K562 (cell line): ENCODE results near the gene HSDL1. TPM values are rescaled to one million over a fixed set of nuclear protein-coding genes. Genes with fewer than 3 reads are reported as not detected.

Experiments used
- ARID3A ChIP-seq: IDR thresholded peaks from 2 replicates; pipeline ENCODE4 v1.6.1; 2012; ENCODE audit warnings: low read depth, low read length, improper control_type of control experiment, borderline replicate concordance
- ARNT ChIP-seq, 2 experiments: fragments of 450-650 bp; IDR thresholded peaks; 2 replicates each; pipeline ENCODE4 v1.6.1; 2016; ENCODE audit warnings: mild to moderate bottlenecking in 1 of 2
- DDX20 ChIP-seq: fragments of 450-650 bp; IDR thresholded peaks from 2 replicates; pipeline ENCODE4 v1.6.1; 2016; ENCODE audit warnings: missing genetic modification characterization, low read depth, mild to moderate bottlenecking, missing compliant biosample characterization, moderate library complexity
- DLX4 ChIP-seq: fragments of 250-450 bp; sonication (Bioruptor Pico); IDR thresholded peaks from 2 replicates; pipeline ENCODE4 v1.6.1; 2021; ENCODE audit warnings: mild to moderate bottlenecking
- HMGXB4 ChIP-seq: sonication (generic); formaldehyde crosslinking; IDR thresholded peaks from 2 replicates; pipeline ENCODE4 v1.8.1; 2023; ENCODE audit warnings: mild to moderate bottlenecking, missing genetic modification reagents
- HNRNPH1 ChIP-seq: fragments of 200-400 bp; formaldehyde crosslinking; optimal IDR thresholded peaks from 2 replicates; pipeline ENCODE3; 2017; ENCODE audit warnings: low read depth, mild to moderate bottlenecking, low read length, moderate library complexity
- JUN ChIP-seq, 2 experiments: sonication (generic) in 1 of 2; formaldehyde crosslinking in 1 of 2; IDR thresholded peaks; 2 replicates each; pipeline versions ENCODE4 v1.6.1 to v1.8.0; 2012 to 2022; ENCODE audit warnings: borderline replicate concordance in 2 of 2, mild to moderate bottlenecking in 2 of 2, improper control_type of control experiment in 1 of 2, low read depth in 1 of 2, low read length in 1 of 2, missing genetic modification reagents in 1 of 2
- JUND ChIP-seq, 2 experiments: IDR thresholded peaks; 2 replicates in 1 of 2; 3 replicates in 1 of 2; pipeline ENCODE4 v1.6.1; 2011; ENCODE audit warnings: borderline replicate concordance in 2 of 2, low read depth in 2 of 2, low read length in 2 of 2, improper control_type of control experiment in 1 of 2, missing biosample characterization in 1 of 2, missing genetic modification characterization in 1 of 2, missing genetic modification reagents in 1 of 2
- MAFF ChIP-seq: IDR thresholded peaks from 2 replicates; pipeline ENCODE4 v1.6.1; 2012; ENCODE audit warnings: low read length, improper control_type of control experiment
- MTA2 ChIP-seq: fragments of 450-650 bp; IDR thresholded peaks from 2 replicates; pipeline ENCODE4 v1.6.1; 2016; ENCODE audit warnings: low read depth
- PCBP2 ChIP-seq: fragments of 200-400 bp; formaldehyde crosslinking; IDR thresholded peaks from 2 replicates; pipeline ENCODE4 v1.6.1; 2018; ENCODE audit warnings: low read length, low read depth, mild to moderate bottlenecking, moderate library complexity; ENCODE audit not compliant: poor library complexity, severe bottlenecking
- SIRT6 ChIP-seq: IDR thresholded peaks from one replicate; pipeline ENCODE4 v1.6.1; 2012; ENCODE audit warnings: low read depth, mild to moderate bottlenecking, control low read depth, inconsistent platforms, low read length, moderate library complexity
- SMARCE1 ChIP-seq: fragments of 450-650 bp; IDR thresholded peaks from 2 replicates; pipeline ENCODE4 v1.7.1; 2016; ENCODE audit warnings: mild to moderate bottlenecking
- SRSF9 ChIP-seq: fragments of 200-400 bp; formaldehyde crosslinking; IDR thresholded peaks from 2 replicates; pipeline ENCODE4 v1.6.1; 2017; ENCODE audit warnings: low read depth, low read length, borderline replicate concordance
- TCF3 ChIP-seq: sonication (generic); formaldehyde crosslinking; IDR thresholded peaks from 2 replicates; pipeline ENCODE4 v1.4.0; 2020; ENCODE audit warnings: mild to moderate bottlenecking, missing genetic modification reagents
- ZBTB26 ChIP-seq: fragments of 450-650 bp; formaldehyde crosslinking; IDR thresholded peaks from 2 replicates; pipeline ENCODE4 v1.4.0; 2022; ENCODE audit warnings: missing genetic modification characterization
- ZNF324 ChIP-seq: fragments of 250-450 bp; sonication (Bioruptor Pico); IDR thresholded peaks from 2 replicates; pipeline ENCODE4 v1.4.0; 2020; ENCODE audit warnings: mild to moderate bottlenecking
- ZNF436 ChIP-seq: fragments of 250-450, 450-650 bp; sonication (Bioruptor Pico); formaldehyde crosslinking; IDR thresholded peaks from 2 replicates; pipeline ENCODE4 v1.7.0; 2020; ENCODE audit warnings: mild to moderate bottlenecking
- ZNF586 ChIP-seq: fragments of 450-650 bp; formaldehyde crosslinking; conservative IDR thresholded peaks from 2 replicates; pipeline ENCODE4 v1.4.0; 2020; ENCODE audit warnings: mild to moderate bottlenecking, moderate library complexity
- ZNF707 ChIP-seq: fragments of 250-450 bp; sonication (Bioruptor Pico); conservative IDR thresholded peaks from 2 replicates; pipeline ENCODE4 v1.8.0; 2022; ENCODE audit warnings: inconsistent platforms, mild to moderate bottlenecking, moderate library complexity
- ZNF75A ChIP-seq: fragments of 450-650 bp; formaldehyde crosslinking; IDR thresholded peaks from 2 replicates; pipeline ENCODE4 v1.4.0; 2020; ENCODE audit warnings: mild to moderate bottlenecking
- ZNF77 ChIP-seq: fragments of 250-450 bp; sonication (Bioruptor Pico); IDR thresholded peaks from 2 replicates; pipeline ENCODE4 v1.5.0; 2020
- polyA plus RNA-seq, 8 experiments: library from polyadenylated mRNA; depleted of rRNA in 4 of 8; stranded (reverse) in 5 of 8; unstranded in 3 of 8; fragments of >200 nt; fragmentation: Nextera tagmentation in 2 of 8; fragmentation: Illumina TruSeq in 1 of 8; extraction: Ambion mirVana in 2 of 8; extraction: Trizol in 1 of 8; gene quantifications; 2 replicates each; pipeline versions ENCODE4 v1.2.1 to v1.2.3, GENCODE V29; 2011 to 2014; ENCODE audit warnings: inconsistent platforms in 1 of 8, missing spikeins in 1 of 8
- total RNA-seq, 7 experiments: library from RNA; depleted of rRNA in 6 of 7; stranded (reverse); fragments of >200 nt in 6 of 7; fragmentation: Illumina TruSeq in 2 of 7; extraction: Trizol in 2 of 7; gene quantifications; 2 replicates each; pipeline versions ENCODE4 v1.2.1 to v1.2.3, GENCODE V29; 2011 to 2021; ENCODE audit warnings: low replicate concordance in 1 of 7

HSDL1 gene
- total and polyA plus RNA-seq, 9 of the 15 experiments (the other 6 are each of a cell fraction or from before 2014, with no cell fraction given) = 14.8 to 41.2 (median 27.7) TPM

- TF ChIP-seq ZNF586 (no peak), HNRNPH1 (no peak), ZNF324 (CRISPR knock-in tag) (no peak), MAFF (no peak), TCF3 (CRISPR knock-in tag) (peak; percentile 73), JUND (IDR thresholded peaks at IDR 0.05; ENCODE audit: borderline replicate concordance, low read depth, low read length) (0 out of 2 replicates have a peak, but pooled peaks have one; percentile 40), JUND (tag; IDR thresholded peaks at IDR 0.05; ENCODE audit: borderline replicate concordance, low read depth, low read length) (no peak; the same call in 2 of the 3 replicates), ZNF77 (CRISPR knock-in tag) (no peak), ARID3A (no peak), JUN (IDR thresholded peaks at IDR 0.05; ENCODE audit: borderline replicate concordance, low read depth, low read length) (no peak), JUN (CRISPR knock-in tag; IDR thresholded peaks at IDR 0.05; ENCODE audit: borderline replicate concordance) (no peak), MTA2 (0 out of 2 replicates have a peak, but pooled peaks have one; percentile 38), PCBP2 (no peak), HMGXB4 (CRISPR knock-in tag) (peak; percentile 61), SRSF9 (no peak), ZNF436 (CRISPR knock-in tag) (0 out of 2 replicates have a peak, but pooled peaks have one; percentile 37), SMARCE1 (peak; percentile 48; the same call in 1 of the 2 replicates), ARNT (IDR thresholded peaks at IDR 0.05) (0 out of 4 replicates have a peak, but pooled peaks of 1 of the 2 experiments have one; percentile 36), DLX4 (CRISPR knock-in tag) (no peak), SIRT6 (no peak), ZNF75A (CRISPR knock-in tag) (no peak), ZBTB26 (CRISPR knock-in tag) (0 out of 2 replicates have a peak, but pooled peaks have one; percentile 33), ZNF707 (0 out of 2 replicates have a peak, but pooled peaks have one; percentile 25), DDX20 (tag) (no peak)
Measured at GRCh38 chr16:84115919-84116719, 28.9 kb downstream of the HSDL1 start (continued).
